ENCODE results near the gene TAF11L8.
"Not testable (repeated sequence)": the region's sequence is repeated elsewhere in the genome, so short reads cannot be mapped to it uniquely, and the experiment has no call there.

The TAF11L8 gene

GRCh38 chr5:17619354-17619753, 28.6 kb upstream of the TAF11L8 start:
- TF ChIP-seq POLR2AphosphoS5 (IDR thresholded peaks at IDR 0.05; ENCODE audit: low read depth) (no peak), GABPA (IDR thresholded peaks at IDR 0.05; ENCODE audit: low read depth) (no peak), REST (IDR thresholded peaks at IDR 0.05; ENCODE audit: insufficient replicate concordance, low read depth) (no peak), SPI1 (IDR thresholded peaks at IDR 0.05; ENCODE audit: borderline replicate concordance, low read depth) (no peak)
- TF ChIP-seq, protein P1, sequence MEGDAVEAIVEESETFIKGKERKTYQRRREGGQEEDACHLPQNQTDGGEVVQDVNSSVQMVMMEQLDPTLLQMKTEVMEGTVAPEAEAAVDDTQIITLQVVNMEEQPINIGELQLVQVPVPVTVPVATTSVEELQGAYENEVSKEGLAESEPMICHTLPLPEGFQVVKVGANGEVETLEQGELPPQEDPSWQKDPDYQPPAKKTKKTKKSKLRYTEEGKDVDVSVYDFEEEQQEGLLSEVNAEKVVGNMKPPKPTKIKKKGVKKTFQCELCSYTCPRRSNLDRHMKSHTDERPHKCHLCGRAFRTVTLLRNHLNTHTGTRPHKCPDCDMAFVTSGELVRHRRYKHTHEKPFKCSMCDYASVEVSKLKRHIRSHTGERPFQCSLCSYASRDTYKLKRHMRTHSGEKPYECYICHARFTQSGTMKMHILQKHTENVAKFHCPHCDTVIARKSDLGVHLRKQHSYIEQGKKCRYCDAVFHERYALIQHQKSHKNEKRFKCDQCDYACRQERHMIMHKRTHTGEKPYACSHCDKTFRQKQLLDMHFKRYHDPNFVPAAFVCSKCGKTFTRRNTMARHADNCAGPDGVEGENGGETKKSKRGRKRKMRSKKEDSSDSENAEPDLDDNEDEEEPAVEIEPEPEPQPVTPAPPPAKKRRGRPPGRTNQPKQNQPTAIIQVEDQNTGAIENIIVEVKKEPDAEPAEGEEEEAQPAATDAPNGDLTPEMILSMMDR (IDR thresholded peaks at IDR 0.05; ENCODE audit: insufficient read depth, low read length): no peak
- no peak overlapping the region for H3K4me3 ChIP-seq (replicated peaks; ENCODE audit: insufficient read depth, low read length)
- H3K27me3 ChIP-seq (ENCODE audit: insufficient read depth, poor library complexity, severe bottlenecking): no peaks in the 10 kb centered on the region
- no peak for DNase-seq (ENCODE audit: low read depth in 1 of 2, low spot score in 1 of 2)
- H3K27ac ChIP-seq (replicated peaks): no peak overlapping the region

GRCh38 chr5:17614872-17615605, 24.3 kb upstream of the TAF11L8 start:
- TF ChIP-seq, protein P1 (IDR thresholded peaks at IDR 0.05; ENCODE audit: insufficient read depth, low read length): no peak
- no peak for TF ChIP-seq SPI1 (IDR thresholded peaks at IDR 0.05; ENCODE audit: borderline replicate concordance, low read depth)
- no peak for TF ChIP-seq POLR2AphosphoS5 (IDR thresholded peaks at IDR 0.05; ENCODE audit: low read depth)
- TF ChIP-seq GABPA (IDR thresholded peaks at IDR 0.05; ENCODE audit: low read depth): no peak
- no peak for TF ChIP-seq REST (IDR thresholded peaks at IDR 0.05; ENCODE audit: insufficient replicate concordance, low read depth)
- Histone ChIP-seq H3K27ac (replicated peaks) (no peak overlapping the region), H3K4me3 (replicated peaks; ENCODE audit: insufficient read depth, low read length) (no peak overlapping the region), H3K27me3 (ENCODE audit: insufficient read depth, poor library complexity, severe bottlenecking) (no peaks in the 10 kb centered on the region)
- DNase-seq (ENCODE audit: low read depth in 1 of 2, low spot score in 1 of 2): no peak

DNA sequence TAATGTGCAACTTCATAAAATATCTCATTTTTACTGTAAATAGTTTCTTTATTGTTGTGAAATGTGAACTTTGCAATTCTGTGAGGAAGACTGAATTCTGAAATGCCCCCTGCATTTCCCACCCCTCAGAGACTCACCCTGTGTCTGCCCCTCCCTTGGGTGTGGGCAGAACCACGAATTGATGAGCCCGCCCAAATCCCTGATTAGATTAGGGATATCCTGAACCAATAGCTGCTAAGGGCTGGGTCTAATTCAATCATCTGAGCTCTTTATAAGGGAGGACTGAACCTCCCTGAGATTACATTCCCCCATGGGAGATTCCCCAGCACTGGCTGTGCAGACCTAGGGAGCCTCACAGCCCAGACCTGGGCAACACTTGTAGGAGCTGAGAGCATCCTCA, 19.3 kb upstream of the TAF11L8 start, which contains the start of gene TAF11L12:
TAF11L12 (plus strand) TSS at position 301 of the 400 bp plus-strand sequence.
- H3K27ac ChIP-seq (replicated peaks); H3K27me3 ChIP-seq (ENCODE audit: insufficient read depth, poor library complexity, severe bottlenecking); DNase-seq (ENCODE audit: low read depth in 1 of 2, low spot score in 1 of 2): not testable (repeated sequence)

DNA sequence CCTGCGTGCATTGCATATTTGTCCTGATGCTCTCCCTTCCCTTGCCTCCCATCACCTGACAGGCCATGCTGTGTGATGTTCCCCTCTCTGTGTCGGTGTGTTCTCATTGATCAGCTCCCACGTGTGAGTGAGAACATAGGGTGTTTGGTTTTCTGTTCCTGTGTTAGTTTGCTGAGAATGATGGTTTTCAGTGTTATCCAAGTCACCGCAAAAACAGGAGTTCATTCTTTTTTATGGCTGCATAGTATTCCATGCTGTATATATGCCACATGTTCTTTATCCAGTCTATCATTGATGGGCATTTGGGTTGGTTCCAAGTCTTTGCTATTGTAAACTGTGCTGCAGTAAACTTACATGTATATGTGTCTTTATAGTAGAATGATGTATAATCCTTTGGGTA, 16.7 kb upstream of the TAF11L8 start:
- not testable (repeated sequence) for H3K27ac ChIP-seq (replicated peaks); DNase-seq (ENCODE audit: low read depth in 1 of 2, low spot score in 1 of 2); H3K4me3 ChIP-seq (replicated peaks; ENCODE audit: insufficient read depth, low read length); H3K27me3 ChIP-seq (ENCODE audit: insufficient read depth, poor library complexity, severe bottlenecking)

More for the DNA sequence above, 19.3 kb upstream of the TAF11L8 start, which contains the start of gene TAF11L12:
- H3K4me3 ChIP-seq (replicated peaks; ENCODE audit: insufficient read depth, low read length): not testable (repeated sequence)

DNA sequence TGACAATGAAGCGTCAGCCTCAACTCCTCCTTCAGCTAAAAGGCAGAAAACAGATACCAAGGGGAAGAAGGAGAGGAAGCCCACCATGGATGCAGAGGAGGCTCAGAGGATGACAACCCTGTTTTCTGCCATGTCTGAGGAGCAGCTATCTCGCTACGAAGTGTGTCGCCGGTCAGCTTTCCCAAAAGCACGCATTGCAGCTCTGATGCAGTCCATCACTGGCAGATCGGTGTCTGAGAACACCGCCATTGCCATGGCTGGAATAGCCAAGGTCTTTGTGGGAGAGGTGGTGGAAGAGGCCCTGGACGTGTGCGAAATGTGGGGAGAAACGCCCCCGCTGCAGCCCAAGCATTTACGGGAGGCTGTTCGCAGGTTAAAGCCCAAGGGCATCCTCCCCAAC, 14.2 kb upstream of the TAF11L8 start:
- TF ChIP-seq, protein P1 (IDR thresholded peaks at IDR 0.05; ENCODE audit: insufficient read depth, low read length): no peak
- no peak for TF ChIP-seq SPI1 (IDR thresholded peaks at IDR 0.05; ENCODE audit: borderline replicate concordance, low read depth)
- no peak for TF ChIP-seq GABPA (IDR thresholded peaks at IDR 0.05; ENCODE audit: low read depth)
- no peak for TF ChIP-seq POLR2AphosphoS5 (IDR thresholded peaks at IDR 0.05; ENCODE audit: low read depth)
- TF ChIP-seq REST (IDR thresholded peaks at IDR 0.05; ENCODE audit: insufficient replicate concordance, low read depth): no peak
- DNase-seq (ENCODE audit: low read depth in 1 of 2, low spot score in 1 of 2): no peak
- H3K27ac ChIP-seq (replicated peaks): no peak overlapping the region

DNA sequence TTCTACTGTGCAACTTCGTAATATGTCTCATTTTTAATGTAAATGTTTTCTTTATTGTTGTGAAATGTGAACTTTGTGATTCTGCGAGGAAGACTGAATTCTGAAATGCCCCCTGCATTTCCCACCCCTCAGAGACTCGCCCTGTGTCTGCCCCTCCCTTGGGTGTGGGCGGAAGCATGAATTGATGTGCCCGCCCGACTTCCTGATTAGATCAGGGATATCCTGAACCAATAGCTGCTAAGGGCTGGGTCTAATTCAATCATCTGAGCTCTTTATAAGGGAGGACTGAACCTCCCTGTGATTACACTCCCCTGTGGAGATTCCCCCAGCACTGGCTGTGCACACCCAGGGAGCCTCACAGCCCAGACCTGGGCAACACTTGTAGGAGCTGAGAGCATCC, 13.1 kb upstream of the TAF11L8 start, which contains the start of gene TAF11L11:
TAF11L11 (plus strand) TSS at position 304 of the 400 bp plus-strand sequence.
- not testable (repeated sequence) for H3K27me3 ChIP-seq (ENCODE audit: insufficient read depth, poor library complexity, severe bottlenecking); H3K4me3 ChIP-seq (replicated peaks; ENCODE audit: insufficient read depth, low read length); H3K27ac ChIP-seq (replicated peaks); DNase-seq (ENCODE audit: low read depth in 1 of 2, low spot score in 1 of 2)

More for the DNA sequence above, 14.2 kb upstream of the TAF11L8 start:
- Histone ChIP-seq H3K4me3 (replicated peaks; ENCODE audit: insufficient read depth, low read length) (no peak overlapping the region), H3K27me3 (ENCODE audit: insufficient read depth, poor library complexity, severe bottlenecking) (no peaks in the 10 kb centered on the region)

Measured in HL-60 (cell line).